Activated naive CD4-positive, alpha-beta T cell treated with anti-CD3 and anti-CD28 coated beads, Interleukin-2, amount 50 U/mL, for 16 hours (primary cell): Measurements from ENCODE around the gene TOX3.

Experiments
- DNase-seq: peaks from one replicate; pipeline ENCODE4 v3.0.0-alpha.2; 2020

Gene TOX3

DNA sequence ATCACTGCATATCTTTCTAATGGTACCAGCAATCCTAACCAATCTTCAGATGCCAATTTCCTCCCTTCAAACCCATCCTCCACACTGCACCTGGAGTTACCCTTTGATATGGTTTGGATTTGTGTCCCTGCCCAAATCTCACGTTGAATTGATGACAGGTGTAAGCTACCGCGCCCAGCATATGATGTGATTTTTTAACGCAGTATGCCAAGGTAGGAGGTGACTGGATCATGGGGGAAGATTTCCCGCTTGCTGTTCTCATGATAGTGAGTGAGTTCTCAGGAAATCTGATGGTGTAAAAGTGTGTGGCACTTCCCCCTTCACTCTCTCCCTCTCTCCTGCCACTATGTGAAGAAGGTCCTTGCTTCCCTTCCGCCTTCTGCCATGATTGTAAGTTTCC lies 57.0 kb downstream of the TOX3 start:
- DNase-seq, result no peak

DNA sequence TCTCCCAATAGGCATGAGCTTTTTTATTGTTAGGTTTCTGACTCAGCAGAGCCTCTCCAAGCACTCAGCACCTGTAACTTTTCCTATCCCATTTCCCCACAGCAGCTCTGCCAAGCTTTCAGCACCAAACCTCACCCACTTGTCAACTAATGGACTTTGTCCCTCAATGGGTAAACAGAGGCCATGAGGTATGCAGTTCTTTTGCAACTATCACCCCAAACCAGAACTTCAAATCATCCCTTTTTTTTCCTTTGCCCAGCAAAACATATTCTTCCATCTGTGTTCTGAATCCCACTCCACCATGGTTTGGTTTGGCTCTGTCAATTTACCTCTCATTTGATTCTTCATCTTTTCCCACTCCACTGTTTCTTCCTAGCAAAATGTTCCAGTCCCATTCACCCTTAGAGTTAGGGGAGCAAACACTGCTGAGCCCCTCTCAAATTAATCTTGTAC lies 58.1 kb downstream of the TOX3 start:
- DNase-seq, result no peak

- no peak for DNase-seq
These were observed 59.0 kb downstream of the TOX3 start for GRCh38 chr16:52487849-52488457.

DNA sequence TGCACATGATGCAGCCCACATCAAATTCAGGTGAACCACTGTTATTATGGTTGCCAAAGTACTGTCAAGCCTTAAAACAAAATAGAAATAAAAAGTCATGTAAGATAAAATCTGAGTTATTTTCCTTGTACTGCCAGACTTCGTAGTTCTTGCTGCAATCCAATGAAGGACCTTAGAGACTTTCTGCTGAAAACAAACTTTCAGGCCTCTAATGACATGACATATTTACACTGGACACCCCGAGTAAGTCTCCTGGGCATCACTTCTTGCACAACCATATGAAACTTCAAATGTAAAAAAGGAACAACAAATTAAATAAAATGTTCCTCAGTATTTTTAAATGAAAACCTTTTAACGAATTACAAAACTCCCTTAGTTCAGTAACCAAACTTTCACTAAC lies 66.7 kb downstream of the TOX3 start:
- DNase-seq, result no peak

- no peak for DNase-seq
These were observed 70.8 kb downstream of the TOX3 start for GRCh38 chr16:52476111-52476510.

GRCh38 chr16:52474679-52475078 lies 72.3 kb downstream of the TOX3 start:
- no peak for DNase-seq

GRCh38 chr16:52473096-52473495 lies 73.8 kb downstream of the TOX3 start:
- no peak for DNase-seq

DNA sequence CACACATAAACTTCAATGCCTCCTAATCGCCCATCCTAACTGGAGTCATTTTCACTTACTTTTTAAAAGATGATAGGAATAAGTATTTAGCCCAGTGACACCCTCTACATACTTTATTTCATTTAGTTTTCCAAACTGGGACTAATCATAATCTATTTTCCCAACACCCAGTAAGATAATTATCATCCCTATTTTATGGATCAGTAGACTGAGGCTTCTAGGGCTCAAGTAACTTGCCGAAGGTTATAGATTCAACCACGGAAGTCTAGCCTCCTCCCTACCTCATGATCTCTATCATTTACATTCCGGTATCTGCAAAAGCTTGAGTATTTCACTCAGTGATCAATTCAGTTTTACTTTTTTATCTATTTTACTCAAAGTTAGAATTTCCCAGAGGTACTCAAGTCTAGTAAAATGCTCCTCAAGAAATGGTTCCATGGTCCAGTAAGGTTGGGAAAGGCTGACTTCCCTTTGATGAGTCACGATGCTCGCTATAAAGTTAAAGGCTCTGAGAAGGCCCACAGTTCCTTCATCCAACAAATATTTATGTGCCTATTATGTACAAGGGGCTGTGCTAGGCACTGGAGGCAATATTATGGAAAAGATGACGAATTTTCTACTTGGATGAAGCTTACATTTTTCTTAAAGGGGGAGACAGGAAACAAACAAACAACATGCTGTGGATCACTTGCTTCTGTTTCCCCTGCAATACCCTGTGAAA lies 75.1 kb downstream of the TOX3 start:
- DNase-seq, result no peak

DNA sequence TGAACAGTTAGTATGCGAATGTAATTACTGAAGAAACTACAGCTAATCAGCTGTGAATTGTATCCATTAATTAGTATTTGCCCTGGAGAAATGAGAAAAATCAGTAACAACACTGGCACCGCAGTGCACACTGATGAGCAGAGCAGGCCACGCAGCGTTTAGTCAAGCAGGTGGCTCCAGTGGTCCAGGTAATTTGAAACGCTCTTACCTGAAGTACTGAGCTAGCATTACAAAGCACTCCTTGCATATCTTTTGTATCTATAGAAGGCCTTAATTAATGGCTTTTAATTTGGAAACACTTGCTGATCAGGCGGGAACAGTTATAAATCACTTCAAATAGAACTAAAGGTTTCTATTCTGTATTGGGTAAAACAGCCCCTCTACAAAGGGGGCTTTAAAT lies 76.4 kb downstream of the TOX3 start:
- no peak for DNase-seq

DNA sequence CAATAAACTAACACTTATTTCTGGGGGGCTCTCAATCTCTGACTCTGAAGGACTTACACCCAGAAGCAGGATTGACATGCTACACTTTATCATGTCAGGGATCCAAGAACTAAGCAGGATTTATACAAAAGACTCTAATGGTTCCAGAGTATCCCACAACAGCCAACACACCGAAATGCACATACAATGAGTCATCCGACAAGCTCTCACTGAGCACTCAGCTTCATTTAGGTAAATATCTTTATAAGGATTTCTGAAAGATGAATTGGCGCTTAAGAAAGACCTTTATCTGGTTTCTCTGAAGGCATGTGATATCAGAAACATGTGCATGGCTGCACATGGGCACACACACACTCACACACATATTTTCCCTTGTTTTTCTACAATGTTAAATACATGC lies 77.2 kb downstream of the TOX3 start:
- no peak for DNase-seq

GRCh38 chr16:52469091-52469490 lies 77.9 kb downstream of the TOX3 start:
- DNase-seq, result no peak

- no peak for DNase-seq
These were observed 79.2 kb downstream of the TOX3 start for GRCh38 chr16:52467753-52468152.

DNA sequence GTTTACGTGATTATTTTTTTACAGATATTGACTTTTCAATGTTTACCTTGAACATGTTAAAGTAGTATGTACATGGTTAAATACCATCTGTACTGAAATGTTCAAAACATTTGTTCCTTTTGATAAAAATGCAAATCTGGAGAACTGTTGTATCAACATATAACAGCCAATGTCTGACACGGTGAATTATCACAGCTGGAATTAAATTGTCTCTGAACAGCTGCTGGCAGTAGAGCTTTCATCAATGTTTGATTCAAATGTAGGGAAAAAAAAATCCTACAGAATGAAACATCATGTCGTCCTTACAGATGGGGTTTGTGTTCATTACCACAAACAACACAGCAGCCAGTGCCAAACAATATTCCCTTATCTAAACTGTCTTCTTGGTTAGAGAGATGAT lies 79.9 kb downstream of the TOX3 start:
- no peak for DNase-seq

- DNase-seq, result no peak
These were observed 81.2 kb downstream of the TOX3 start for GRCh38 chr16:52465711-52466267.

DNA sequence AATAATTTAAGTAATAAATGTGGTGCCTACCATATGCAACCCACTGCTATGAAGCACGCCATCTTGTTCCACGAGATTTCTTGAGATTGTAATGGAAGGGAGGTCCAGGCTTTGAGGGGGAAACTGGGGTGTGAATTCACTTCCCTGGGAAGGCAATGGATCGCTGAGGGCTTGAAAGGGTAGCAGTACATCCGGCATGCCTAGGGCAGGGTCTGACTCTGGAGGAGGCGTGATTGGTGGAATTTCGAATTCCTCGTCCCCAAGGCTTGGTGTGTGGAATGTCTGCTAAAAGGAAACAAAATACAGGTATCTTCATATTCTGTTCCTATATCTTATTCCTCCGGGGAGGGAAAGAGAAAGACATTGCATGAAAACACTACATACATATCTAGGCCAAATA lies 83.0 kb downstream of the TOX3 start:
- DNase-seq, result no peak

DNA sequence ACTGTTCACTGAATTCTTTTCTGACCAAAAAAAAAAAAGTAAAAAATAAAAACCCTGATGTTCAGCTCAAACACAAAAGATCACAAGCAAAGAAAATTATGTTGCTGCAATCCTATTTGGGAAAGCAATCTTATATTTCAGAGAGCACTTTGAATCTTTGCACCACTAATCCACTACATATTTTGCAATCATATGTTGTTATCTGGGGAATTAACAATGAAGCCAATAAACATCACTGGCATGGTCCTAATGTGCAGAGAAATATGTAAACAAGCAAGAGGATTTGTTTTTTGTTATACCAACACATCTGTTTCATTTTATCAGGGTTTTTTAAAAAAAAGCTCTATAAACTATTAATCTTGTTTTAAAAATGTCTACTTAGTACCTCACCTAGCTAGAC lies 84.1 kb downstream of the TOX3 start:
- DNase-seq, result no peak

DNA sequence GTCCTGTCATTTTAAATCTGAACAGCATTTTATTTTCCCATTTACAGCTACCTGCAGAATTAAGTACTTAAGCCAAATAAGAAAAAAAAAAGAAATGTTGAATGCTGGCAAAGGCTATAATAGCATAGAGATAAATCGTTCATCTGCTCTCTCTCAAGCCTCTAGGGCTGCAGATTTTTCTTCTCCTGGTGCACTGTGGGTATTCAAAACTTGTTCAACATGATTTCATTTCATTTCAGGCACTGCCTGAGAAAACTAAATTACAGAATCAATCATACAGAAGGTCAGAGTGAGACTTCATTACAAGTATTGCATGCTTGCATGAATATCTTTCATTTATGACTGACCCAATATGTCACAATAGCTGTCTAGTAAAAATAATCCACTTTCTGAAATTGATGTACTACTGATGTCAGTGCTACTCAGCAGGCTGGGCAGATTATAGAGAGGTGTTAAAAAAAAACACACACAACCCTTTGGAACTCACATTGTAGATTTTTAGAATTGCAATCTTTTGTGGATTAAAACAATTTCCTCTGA lies 86.2 kb downstream of the TOX3 start:
- DNase-seq, result no peak

DNA sequence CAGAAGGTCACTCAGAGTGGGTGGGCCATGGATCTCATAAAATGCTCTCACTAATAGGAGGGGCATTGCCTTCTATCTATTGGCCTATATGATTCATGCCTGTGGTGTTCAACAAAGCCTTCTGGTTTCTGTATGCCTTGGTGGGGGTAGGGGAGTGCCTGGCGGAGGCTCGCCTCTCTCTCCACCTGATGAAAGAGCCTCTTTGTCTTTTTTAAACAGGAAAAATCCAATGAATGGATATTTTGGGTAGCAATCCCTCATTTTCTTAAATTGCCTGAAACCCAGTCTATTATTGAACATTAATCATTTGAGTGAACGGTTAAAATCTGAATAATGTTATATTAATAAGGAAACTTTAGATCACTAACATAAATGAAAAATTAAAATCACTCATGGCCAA lies 90.6 kb downstream of the TOX3 start:
- DNase-seq, result no peak

DNA sequence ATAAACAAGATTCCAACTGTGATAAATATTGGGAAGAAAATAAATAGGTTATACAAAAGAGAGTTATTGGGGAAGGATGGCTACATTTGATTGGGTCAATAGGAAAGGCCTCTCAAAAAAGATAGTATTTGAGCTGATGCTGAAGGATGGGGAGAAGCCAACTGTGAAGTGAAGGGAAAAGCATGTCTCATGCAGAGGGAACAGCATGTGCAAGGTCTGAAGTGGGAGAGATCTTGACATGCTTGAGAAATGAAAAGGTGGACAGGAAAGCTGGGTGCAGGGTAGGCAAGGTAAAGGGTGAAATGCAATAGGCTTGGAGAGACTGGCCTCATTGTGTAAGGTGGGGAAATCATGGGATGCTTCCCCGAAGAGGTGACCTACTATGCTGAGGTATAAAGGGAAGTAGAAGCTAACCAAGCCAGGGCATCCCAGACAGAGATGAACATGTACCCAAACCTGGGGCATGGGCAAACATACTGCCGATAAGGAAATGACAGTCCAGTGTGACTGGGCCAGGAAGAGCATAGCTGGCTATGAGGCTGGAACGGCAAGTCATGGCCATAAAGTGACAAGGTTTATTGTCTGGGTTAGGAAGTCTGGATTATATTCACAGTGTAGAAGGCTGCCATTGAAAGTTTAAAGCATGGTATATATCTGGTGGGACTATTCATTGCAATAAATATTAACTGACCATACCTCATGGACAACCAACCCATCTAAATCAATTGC lies 91.2 kb downstream of the TOX3 start:
- no peak for DNase-seq

DNA sequence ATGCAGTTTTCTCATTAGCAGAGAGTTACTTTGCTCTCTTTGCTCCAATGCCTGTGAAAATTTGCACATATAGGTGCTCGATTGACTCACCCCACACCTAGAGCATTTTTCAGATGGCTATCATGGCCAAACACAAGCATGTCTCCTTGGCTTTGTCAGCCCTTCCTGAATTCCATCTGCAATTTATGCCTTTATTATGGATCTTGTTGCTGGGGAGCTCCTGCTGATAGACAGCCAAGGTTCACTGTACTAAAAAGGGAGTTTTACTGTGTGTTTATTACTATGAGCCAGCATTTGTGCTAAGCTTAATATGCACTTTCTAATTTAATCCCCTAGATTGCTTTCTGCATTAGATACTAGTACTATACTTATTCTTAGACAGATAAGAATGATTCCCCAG lies 93.3 kb downstream of the TOX3 start:
- DNase-seq, result no peak

DNA sequence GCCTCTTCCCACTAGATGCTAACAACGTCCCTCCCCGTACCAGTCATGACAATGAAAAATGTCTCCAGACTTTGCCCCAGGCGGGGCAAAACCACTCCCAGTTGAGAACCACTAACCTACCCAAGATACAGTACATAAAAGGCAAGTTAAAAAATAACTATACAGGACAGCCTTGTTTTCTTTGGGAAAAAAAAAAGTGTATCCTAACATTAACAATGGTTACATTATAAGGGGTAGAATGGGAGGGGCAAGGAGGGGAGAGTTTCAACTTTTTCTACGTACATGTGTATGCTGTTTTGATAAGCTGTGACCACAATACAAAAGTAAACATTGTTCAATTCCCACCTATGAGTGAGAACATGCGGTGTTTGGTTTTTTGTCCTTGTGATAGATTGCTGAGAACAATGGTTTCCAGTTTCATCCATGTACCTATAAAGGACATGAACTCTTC lies 94.9 kb downstream of the TOX3 start:
- no peak for DNase-seq

DNA sequence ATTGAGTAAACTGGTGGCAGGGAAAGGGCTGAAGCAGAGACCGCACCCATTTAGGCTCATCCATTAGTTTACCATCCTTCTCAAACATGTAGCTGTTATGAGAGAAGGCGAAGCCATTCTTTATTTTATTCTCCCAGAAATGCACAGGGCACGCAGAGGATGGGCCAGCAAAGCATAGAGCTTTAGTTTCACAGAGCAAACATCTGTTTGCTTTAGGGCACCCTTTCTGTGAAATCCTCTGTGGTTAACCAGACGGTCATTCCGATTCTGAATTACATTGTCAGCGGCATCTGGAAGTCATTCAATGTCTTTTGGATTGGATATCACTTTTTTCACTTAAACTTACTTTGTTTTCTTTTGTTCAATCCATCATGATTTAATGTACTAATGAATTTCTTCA lies 96.0 kb downstream of the TOX3 start:
- DNase-seq, result no peak

DNA sequence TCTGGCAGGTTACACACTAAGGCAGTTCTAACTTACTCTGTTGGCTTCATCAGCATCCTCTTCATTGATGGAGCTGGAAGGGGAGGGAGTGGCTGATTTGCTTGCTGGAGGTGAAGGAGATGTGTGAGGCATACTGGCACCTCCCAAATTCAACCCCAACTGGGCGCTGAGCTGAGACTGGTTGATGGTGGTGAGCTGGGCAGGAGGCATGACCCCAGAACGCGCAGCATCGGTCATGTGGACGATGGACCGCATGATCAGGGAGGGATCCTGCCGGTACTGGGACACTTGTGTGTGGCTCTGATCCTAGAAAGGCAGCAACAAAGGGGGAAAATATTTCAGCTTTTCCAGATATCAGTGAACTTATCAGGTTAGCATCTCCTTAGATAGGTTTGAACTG lies 96.7 kb downstream of the TOX3 start:
- no peak for DNase-seq

- no peak for DNase-seq
These were observed 100.9 kb downstream of the TOX3 start for GRCh38 chr16:52446080-52446479.
